Progenitor cell of endocrine pancreas (in vitro differentiated cells): ENCODE results near the gene EMCN. TPM values are rescaled to one million over a fixed set of nuclear protein-coding genes. Genes with fewer than 3 reads are reported as not detected.
"Not testable (repeated sequence)": the region's sequence is repeated elsewhere in the genome, so short reads cannot be mapped to it uniquely, and the experiment has no call there.

ENCODE experiments used
- DNase-seq: peaks from one replicate; pipeline ENCODE4 v3.0.0; 2021; ENCODE audit warnings: low spot score; ENCODE audit not compliant: unreplicated experiment
- H3K27ac Mint-ChIP-seq: 2 replicates; pipeline ENCODE4 v1.8.0; 2021; ENCODE audit warnings: mild to moderate bottlenecking, moderate library complexity, mixed read lengths
- H3K27me3 Mint-ChIP-seq: 2 replicates; pipeline ENCODE4 v1.8.0; 2021; ENCODE audit warnings: mixed read lengths
- H3K36me3 Mint-ChIP-seq: 2 replicates; pipeline ENCODE4 v1.8.0; 2022; ENCODE audit warnings: mixed read lengths; ENCODE audit not compliant: insufficient read depth
- H3K4me1 Mint-ChIP-seq: 2 replicates; pipeline ENCODE4 v1.8.0; 2021; ENCODE audit warnings: low read depth, mixed read lengths
- H3K4me3 Mint-ChIP-seq: 2 replicates; pipeline ENCODE4 v1.8.0; 2021; ENCODE audit warnings: low read depth, mild to moderate bottlenecking, moderate library complexity, mixed read lengths
- H3K9me3 Mint-ChIP-seq: 2 replicates; pipeline ENCODE4 v1.8.0; 2021; ENCODE audit warnings: low read depth, mixed read lengths
- CTCF ChIP-seq: fragments of 200-600 bp; sonication (generic); IDR thresholded peaks from one replicate; pipeline ENCODE4 v1.5.0; 2021; ENCODE audit warnings: antibody characterized with exemption, mild to moderate bottlenecking; ENCODE audit not compliant: unreplicated experiment
- total RNA-seq: library from RNA; stranded (reverse); gene quantifications from 2 replicates; pipeline ENCODE4 v1.2.1, GENCODE V29; 2021

EMCN gene
- total RNA-seq, 1 donor from 2014 or later, result not detected

GRCh38 chr4:100414016-100414790, 103.6 kb downstream of the EMCN start:
- Mint-ChIP-seq H3K4me3 (no peak overlapping the region), H3K27me3 (no peaks in the 10 kb centered on the region), H3K27ac (no peak overlapping the region), H3K36me3 (no peaks in the 10 kb centered on the region), H3K9me3 (no peaks in the 10 kb centered on the region), H3K4me1 (peaks cover 11% of the 10 kb centered on the region)
- no peak for DNase-seq
- no peak for TF ChIP-seq CTCF

GRCh38 chr4:100391863-100392262, 126.0 kb downstream of the EMCN start:
- Mint-ChIP-seq H3K36me3 (no peaks in the 10 kb centered on the region), H3K27me3 (no peaks in the 10 kb centered on the region), H3K4me1 (no peaks in the 10 kb centered on the region), H3K27ac (no peak overlapping the region), H3K9me3 (no peaks in the 10 kb centered on the region), H3K4me3 (no peak overlapping the region)
- TF ChIP-seq CTCF, result no peak
- DNase-seq, result no peak

GRCh38 chr4:100391086-100391485, 126.7 kb downstream of the EMCN start:
- Mint-ChIP-seq H3K4me3 (no peak overlapping the region), H3K36me3 (no peaks in the 10 kb centered on the region), H3K27me3 (no peaks in the 10 kb centered on the region), H3K9me3 (no peaks in the 10 kb centered on the region), H3K4me1 (no peaks in the 10 kb centered on the region), H3K27ac (no peak overlapping the region)
- no peak for DNase-seq
- TF ChIP-seq CTCF, result no peak

GRCh38 chr4:100386270-100386669, 131.6 kb downstream of the EMCN start:
- Mint-ChIP-seq H3K27me3 (no peaks in the 10 kb centered on the region), H3K9me3 (peaks cover 3% of the 10 kb centered on the region), H3K27ac (no peak overlapping the region), H3K4me3 (no peak overlapping the region), H3K36me3 (no peaks in the 10 kb centered on the region), H3K4me1 (no peaks in the 10 kb centered on the region)
- DNase-seq, result no peak
- TF ChIP-seq CTCF, result no peak

GRCh38 chr4:100380401-100380800, 137.4 kb downstream of the EMCN start:
- not testable (repeated sequence) for H3K36me3 Mint-ChIP-seq, H3K9me3 Mint-ChIP-seq, H3K27me3 Mint-ChIP-seq

GRCh38 chr4:100379583-100380105, 138.2 kb downstream of the EMCN start:
- H3K27ac Mint-ChIP-seq, result no peak overlapping the region
- no peaks in the 10 kb centered on the region for H3K27me3 Mint-ChIP-seq
- DNase-seq, result no peak
- H3K4me3 Mint-ChIP-seq, result no peak overlapping the region
- no peaks in the 10 kb centered on the region for H3K4me1 Mint-ChIP-seq
- H3K9me3 Mint-ChIP-seq, result peaks cover 3% of the 10 kb centered on the region
- no peak for TF ChIP-seq CTCF
- no peaks in the 10 kb centered on the region for H3K36me3 Mint-ChIP-seq

More at GRCh38 chr4:100380401-100380800, 137.4 kb downstream of the EMCN start:
- not testable (repeated sequence) for DNase-seq, H3K27ac Mint-ChIP-seq, H3K4me3 Mint-ChIP-seq, H3K4me1 Mint-ChIP-seq
